OCI-M1 (cell line): ENCODE data around the gene WDR18.

Experiments used
- DNase-seq: peaks from one replicate; lab custom pipeline; 2025; lab: John Stamatoyannopoulos, UW

WDR18 gene

GRCh38 chr19:964761-965694 lies 19.1 kb upstream of the WDR18 start:
- DNase-seq = peak; percentile 1

DNA sequence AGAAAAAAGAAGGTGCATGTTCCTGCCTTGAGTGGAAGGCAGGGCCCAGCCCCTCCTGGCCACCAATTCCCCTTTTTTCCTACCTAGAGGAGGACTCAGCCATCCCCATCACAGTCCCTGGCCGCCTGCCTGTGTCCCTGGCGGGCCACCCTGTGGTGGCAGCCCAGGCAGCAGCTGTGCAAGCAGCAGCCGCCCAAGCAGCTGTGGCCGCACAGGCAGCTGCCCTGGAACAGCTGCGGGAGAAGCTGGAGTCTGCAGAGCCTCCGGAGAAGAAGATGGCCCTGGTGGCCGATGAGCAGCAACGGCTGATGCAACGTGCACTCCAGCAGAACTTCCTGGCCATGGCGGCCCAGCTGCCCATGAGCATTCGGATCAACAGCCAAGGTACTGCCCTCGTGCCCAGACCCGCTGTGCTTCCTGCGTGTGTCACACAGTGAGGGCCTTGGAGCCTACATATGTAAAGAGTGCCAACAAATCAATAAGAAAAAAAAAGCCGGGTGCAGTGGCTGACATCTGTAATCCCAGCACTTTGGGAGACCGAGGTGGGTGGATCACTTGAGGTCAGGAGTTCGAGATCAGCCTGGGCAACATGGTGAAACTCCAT lies 17.6 kb upstream of the WDR18 start:
- DNase-seq = no peak

- DNase-seq = peak; percentile 50
Observed at GRCh38 chr19:970695-971094, 13.4 kb upstream of the WDR18 start.

GRCh38 chr19:971795-972194 lies 12.3 kb upstream of the WDR18 start:
- no peak for DNase-seq

DNA sequence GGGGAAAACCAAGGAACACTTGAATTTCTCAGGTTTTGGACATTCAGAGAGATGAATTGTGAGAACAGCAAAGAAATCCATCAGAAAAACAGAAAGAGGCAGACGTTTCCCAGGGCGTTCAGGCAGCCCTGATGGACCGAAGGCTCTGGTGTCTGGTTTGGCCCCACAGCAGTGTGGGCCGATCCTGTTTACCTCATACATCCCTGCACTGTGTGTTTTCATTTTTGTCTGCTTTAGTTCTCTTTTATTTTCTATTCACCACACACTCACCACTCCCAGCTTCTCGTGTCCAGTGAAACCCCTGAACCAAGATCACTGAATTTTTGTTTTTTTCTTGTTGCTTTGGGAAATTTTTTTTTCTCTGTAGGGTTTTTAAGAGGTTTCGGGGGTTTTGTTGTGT lies 11.9 kb upstream of the WDR18 start:
- DNase-seq = no peak

DNA sequence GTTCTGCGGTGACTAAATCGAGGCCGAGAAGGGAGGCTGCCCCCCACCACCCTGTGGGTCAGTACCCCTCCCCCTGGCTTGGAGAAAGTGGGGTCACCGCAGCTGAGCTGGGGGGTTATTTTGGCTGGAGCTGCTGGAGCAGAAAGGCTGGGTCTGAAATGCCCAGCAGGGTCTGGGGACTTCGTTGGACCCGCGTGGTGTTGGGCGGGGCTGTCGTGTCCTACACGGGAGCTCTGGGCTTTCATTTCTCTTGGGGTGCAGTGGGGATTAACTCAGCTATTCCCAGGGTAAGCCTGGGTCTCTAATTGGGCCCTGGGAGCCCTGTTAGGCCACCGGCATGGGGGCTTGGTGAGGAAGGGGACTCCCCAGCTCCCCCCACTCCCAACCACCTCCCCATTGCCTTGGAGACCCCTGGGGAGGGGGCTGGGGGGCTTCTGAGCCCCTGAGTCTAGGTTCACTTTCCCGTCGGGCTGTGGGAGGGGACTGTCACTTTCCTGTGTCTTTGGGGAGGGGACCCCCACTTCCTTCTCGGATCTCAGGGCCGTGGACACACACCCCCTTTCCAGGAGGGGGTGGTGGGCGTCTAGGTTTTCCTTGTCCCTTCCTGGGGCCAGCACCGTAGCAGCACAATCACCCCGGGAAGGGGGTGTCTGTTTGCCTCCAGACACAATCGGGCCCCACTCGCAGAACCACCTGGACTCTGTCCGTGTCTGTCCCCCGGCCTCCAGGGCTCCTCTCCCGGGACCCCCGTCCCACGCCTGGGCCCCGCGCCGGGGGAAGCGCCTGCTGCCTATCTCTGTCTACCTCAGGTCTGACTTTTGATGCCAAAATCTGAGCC lies 10.2 kb upstream of the WDR18 start:
- no peak for DNase-seq

DNA sequence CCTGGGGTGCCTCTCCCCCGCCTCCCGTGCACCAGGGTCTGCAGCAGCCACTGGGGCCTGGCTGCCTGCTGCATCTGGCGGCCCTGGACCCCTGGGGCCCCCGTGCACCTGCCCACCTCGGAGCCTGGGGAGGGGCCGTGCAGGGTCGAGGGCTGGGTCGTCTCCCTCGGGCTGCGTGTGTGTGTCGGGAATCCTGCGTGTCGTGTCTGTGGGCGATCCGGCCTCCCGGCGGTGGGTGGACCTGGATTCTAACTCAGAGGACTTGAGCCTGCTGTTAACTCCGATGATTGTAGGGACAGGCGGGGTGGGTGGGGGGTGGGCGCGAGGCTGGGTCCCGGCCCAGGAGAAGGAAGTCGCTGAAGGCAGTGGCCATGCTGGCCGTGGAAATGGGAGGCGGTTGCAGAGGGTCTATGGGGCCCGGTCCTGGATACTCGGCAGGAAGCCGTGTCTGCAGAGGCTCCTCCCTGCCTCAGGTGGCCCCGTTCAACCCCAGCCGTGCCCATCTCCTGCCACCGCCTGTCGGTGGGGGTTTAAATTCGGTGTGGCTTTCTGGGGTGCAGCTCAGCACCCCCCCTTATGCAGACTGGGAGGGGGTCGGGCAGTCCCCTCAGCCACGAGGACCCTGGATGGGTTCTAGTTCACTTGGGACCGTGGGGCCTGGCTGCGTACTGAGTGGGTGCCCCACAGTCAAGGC lies 9.4 kb upstream of the WDR18 start:
- no peak for DNase-seq

- DNase-seq = no peak
Observed at GRCh38 chr19:976476-976875, 7.7 kb upstream of the WDR18 start.

GRCh38 chr19:977058-977464 lies 7.1 kb upstream of the WDR18 start:
- no peak for DNase-seq

- no peak for DNase-seq
Observed at GRCh38 chr19:979318-979741, 4.8 kb upstream of the WDR18 start.

- peak; percentile 54 for DNase-seq
Observed at GRCh38 chr19:980133-980998, 3.8 kb upstream of the WDR18 start.

- DNase-seq = peak; percentile 75
Observed at GRCh38 chr19:982567-983170, 1.5 kb upstream of the WDR18 start.

- no peak for DNase-seq
Observed at GRCh38 chr19:986083-986482, 1.9 kb downstream of the WDR18 start.

GRCh38 chr19:988081-988480 lies 3.9 kb downstream of the WDR18 start:
- no peak for DNase-seq

DNA sequence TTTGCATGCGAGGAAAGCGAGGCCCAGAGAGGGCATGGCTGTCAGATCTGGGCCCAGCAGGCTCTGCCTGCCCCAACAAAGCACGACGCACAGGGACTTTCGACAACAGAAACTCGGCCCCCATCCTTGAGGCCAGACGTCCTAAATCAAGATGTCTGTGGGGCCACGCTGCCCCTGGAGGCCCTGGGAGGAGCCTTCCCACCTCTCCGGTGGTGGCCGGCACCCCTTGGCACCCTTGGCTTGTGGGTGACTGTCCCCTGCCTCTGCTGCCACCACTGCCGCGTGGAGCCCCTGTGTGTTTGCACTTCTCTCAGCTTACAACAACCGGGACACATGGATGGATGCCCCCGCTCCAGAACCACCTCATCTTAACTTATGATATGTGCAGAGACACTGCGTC lies 4.4 kb downstream of the WDR18 start:
- DNase-seq = no peak

DNA sequence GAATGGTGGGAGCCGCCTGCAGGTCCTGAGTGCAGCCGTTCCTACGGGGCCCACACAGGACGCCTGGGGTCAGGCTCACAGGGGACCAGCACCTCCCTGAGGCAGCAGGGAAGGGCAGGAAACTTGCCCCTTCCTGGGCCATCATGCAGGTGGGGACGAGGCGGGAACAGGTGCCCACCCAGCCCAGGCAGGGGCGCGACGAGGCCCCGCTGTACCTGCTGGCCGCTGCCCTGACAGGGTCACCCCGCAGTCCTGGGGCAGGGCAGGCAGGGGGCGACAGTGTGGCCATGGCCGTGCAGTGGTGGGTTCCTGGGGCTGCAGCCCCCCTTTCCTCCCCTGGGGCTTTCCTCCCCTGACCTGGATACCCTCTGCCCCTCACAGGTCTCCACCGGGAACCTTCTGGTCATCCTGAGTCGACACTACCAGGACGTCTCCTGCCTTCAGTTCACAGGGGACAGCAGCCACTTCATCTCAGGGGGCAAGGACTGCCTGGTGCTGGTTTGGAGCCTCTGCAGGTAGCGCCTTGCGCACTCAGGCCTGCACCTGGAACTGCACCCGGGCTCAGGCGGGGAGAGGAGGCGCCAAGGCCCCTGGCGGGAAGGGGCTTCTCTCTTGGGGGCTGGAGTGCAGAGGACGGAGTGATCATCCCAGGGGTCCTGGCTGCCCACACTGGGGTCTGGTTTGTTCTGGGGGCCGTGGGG lies 5.4 kb downstream of the WDR18 start:
- DNase-seq = no peak

DNA sequence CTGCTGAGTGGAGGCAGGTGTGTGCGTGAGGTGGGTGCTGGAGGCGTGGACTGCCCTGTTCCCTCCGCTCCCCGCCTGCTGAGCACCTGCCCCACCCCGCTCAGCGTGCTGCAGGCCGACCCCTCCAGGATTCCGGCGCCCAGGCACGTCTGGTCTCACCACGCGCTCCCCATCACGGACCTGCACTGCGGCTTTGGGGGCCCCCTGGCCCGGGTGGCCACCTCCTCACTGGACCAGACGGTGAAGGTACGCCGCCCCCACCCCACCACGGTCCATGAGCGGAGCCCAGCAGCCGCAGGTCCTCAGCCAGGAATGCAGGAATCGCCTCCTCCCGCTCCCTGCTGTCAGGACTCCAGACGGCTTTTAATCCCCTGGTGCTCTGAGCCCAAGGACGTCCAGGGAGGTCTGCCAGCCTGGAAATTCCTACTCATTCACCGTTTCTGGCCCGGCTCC lies 6.0 kb downstream of the WDR18 start:
- no peak for DNase-seq

DNA sequence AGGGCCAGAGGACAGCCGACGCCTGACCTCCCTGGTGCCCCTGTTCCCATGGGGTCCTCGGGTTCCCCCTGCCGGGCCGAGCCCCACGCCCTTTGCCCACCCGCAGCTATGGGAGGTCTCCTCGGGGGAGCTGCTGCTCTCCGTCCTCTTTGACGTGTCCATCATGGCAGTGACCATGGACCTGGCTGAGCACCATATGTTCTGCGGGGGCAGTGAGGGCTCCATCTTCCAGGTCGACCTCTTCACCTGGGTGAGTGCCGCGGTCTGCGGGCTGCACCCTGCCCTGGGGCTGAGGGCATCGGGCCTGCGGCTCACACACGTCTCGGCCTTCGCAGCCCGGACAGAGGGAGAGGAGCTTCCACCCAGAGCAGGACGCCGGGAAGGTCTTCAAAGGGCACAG lies 6.6 kb downstream of the WDR18 start:
- no peak for DNase-seq

GRCh38 chr19:991174-991931 lies 7.2 kb downstream of the WDR18 start:
- DNase-seq = peak; percentile 15
